Natural killer cell (primary cell): ENCODE data around the gene SCG5. TPM values are rescaled to one million over a fixed set of nuclear protein-coding genes. Genes with fewer than 3 reads are reported as not detected.

ENCODE experiments used
- ATAC-seq, 3 donors: fragments of 150-1000 bp in 2 of 3; fragments of 200-7000 bp in 1 of 3; cut with Tn5 transposase; 1 replicate in 1 of 3; 2 replicates in 2 of 3; pipeline ENCODE4 v1.10.0; 2021; ENCODE audit warnings: mild to moderate bottlenecking in 2 of 3, moderate library complexity in 2 of 3
- DNase-seq, 2 donors: peaks; one replicate each; pipeline versions ENCODE4 v3.0.0 to v3.0.0-alpha.2; 2013 to 2021; ENCODE audit warnings: mixed read lengths in 1 of 2
- H3K27ac ChIP-seq: one replicate; pipeline ENCODE4 v1.5.1; 2013; ENCODE audit warnings: mild to moderate bottlenecking, low read length
- H3K27me3 ChIP-seq: one replicate; pipeline ENCODE4 v1.6.1; 2013; ENCODE audit warnings: low read length; ENCODE audit not compliant: control insufficient read depth, insufficient read depth
- H3K36me3 ChIP-seq: one replicate; pipeline ENCODE4 v1.6.1; 2013; ENCODE audit warnings: low read length; ENCODE audit not compliant: control insufficient read depth, insufficient read depth
- H3K4me1 ChIP-seq: one replicate; pipeline ENCODE4 v1.6.1; 2013; ENCODE audit warnings: low read length; ENCODE audit not compliant: control insufficient read depth, insufficient read depth
- H3K4me3 ChIP-seq: one replicate; pipeline ENCODE4 v1.5.1; 2013; ENCODE audit warnings: low read length
- H3K9me3 ChIP-seq: one replicate; pipeline ENCODE4 v1.6.1; 2013; ENCODE audit warnings: low read length; ENCODE audit not compliant: control insufficient read depth, insufficient read depth
- H3K27ac Mint-ChIP-seq, 2 donors: one replicate each; pipeline ENCODE4 v1.8.0; 2022; ENCODE audit warnings: mild to moderate bottlenecking in 2 of 2, mixed read lengths in 2 of 2, moderate library complexity in 1 of 2
- H3K27me3 Mint-ChIP-seq, 2 donors: one replicate each; pipeline ENCODE4 v1.8.0; 2022; ENCODE audit warnings: low read depth in 2 of 2, mixed read lengths in 2 of 2
- H3K36me3 Mint-ChIP-seq: one replicate; pipeline ENCODE4 v1.8.0; 2022; ENCODE audit warnings: mixed read lengths
- H3K4me1 Mint-ChIP-seq, 2 donors: one replicate each; pipeline ENCODE4 v1.8.0; 2022; ENCODE audit warnings: mixed read lengths in 2 of 2
- H3K4me3 Mint-ChIP-seq: one replicate; pipeline ENCODE4 v1.8.0; 2022; ENCODE audit warnings: mild to moderate bottlenecking, moderate library complexity, mixed read lengths
- H3K9me3 Mint-ChIP-seq, 2 donors: one replicate each; pipeline ENCODE4 v1.8.0; 2022; ENCODE audit warnings: mixed read lengths in 2 of 2
- CTCF ChIP-seq: fragments of 200-600 bp; IDR thresholded peaks from one replicate; pipeline ENCODE4 v1.8.0; 2022; ENCODE audit warnings: antibody characterized with exemption
- WGBS: methylation state at CpG from one replicate; pipeline ENCODE4 v1.1.7; 2013; ENCODE audit warnings: missing lambda C conversion rate; ENCODE audit not compliant: insufficient coverage; 5-methylcytosine and 5-hydroxymethylcytosine counted together
- intact Hi-C: fragments of 100-400 bp; cut with micrococcal nuclease; formaldehyde crosslinking; loops from one replicate; pipeline ENCODE4 v1.14.2; 2022
- total RNA-seq, 4 donors: library from RNA; stranded (reverse); fragments of 120-200 nt in 1 of 4; gene quantifications; one replicate each; pipeline versions ENCODE4 v1.2.3 to v1.2.4, GENCODE V29; 2013 to 2022

The SCG5 gene
- total RNA-seq, 3 donors from 2014 or later (not counting 1 experiment from before 2014, with no cell fraction given), result not detected

- no peaks in the 10 kb centered on the region for H3K36me3 ChIP-seq
- TF ChIP-seq CTCF, result no peak
Observed at GRCh38 chr15:32649342-32649741, 7.8 kb downstream of the SCG5 start.

GRCh38 chr15:32651229-32651837, 9.8 kb downstream of the SCG5 start:
- H3K36me3 Mint-ChIP-seq, result no peaks in the 10 kb centered on the region
- peaks cover under 1 to 4% of the 10 kb centered on the region in 2 donors for H3K4me1 Mint-ChIP-seq
- H3K9me3 Mint-ChIP-seq, result no peaks in the 10 kb centered on the region
- H3K4me3 ChIP-seq, result no peak overlapping the region
- peak in 1 of 2 donors; percentile 64 for DNase-seq
- ATAC-seq, result peak; percentile 85 to 98 (median 98)
- no peaks in the 10 kb centered on the region for H3K4me1 ChIP-seq
- no peaks in the 10 kb centered on the region for H3K36me3 ChIP-seq
- WGBS, result 40% methylated on average over 6 of the region's 6 CpGs
- no peak overlapping the region for H3K27ac Mint-ChIP-seq
- peak; percentile 85 for TF ChIP-seq CTCF
- intact Hi-C loops, result no loop called here
- H3K27me3 ChIP-seq, result no peaks in the 10 kb centered on the region
- H3K9me3 ChIP-seq, result no peaks in the 10 kb centered on the region
- no peak overlapping the region for H3K4me3 Mint-ChIP-seq
- H3K27ac ChIP-seq, result no peak overlapping the region
- no peaks in the 10 kb centered on the region for H3K27me3 Mint-ChIP-seq

More at GRCh38 chr15:32649342-32649741, 7.8 kb downstream of the SCG5 start:
- intact Hi-C loops, result no loop called here
- ATAC-seq (no peak), DNase-seq (no peak)
- H3K9me3 Mint-ChIP-seq, result no peaks in the 10 kb centered on the region
- 93% methylated on average over 3 of the region's 5 CpGs for WGBS
- no peak overlapping the region for H3K27ac ChIP-seq
- H3K27ac Mint-ChIP-seq, result no peak overlapping the region
- H3K4me1 ChIP-seq, result no peaks in the 10 kb centered on the region
- H3K4me3 Mint-ChIP-seq, result no peak overlapping the region
- no peaks in the 10 kb centered on the region for H3K36me3 Mint-ChIP-seq
- no peak overlapping the region for H3K4me3 ChIP-seq
- H3K27me3 Mint-ChIP-seq, result no peaks in the 10 kb centered on the region
- no peaks in the 10 kb centered on the region for H3K9me3 ChIP-seq
- no peaks in the 10 kb centered on the region for H3K27me3 ChIP-seq
- H3K4me1 Mint-ChIP-seq, result peaks cover 0 to 4% of the 10 kb centered on the region in 2 donors

- Mint-ChIP-seq H3K36me3 (no peaks in the 10 kb centered on the region), H3K4me1 (peaks cover 5 to 8% of the 10 kb centered on the region in 2 donors), H3K9me3 (no peaks in the 10 kb centered on the region), H3K27ac (no peak overlapping the region), H3K27me3 (no peaks in the 10 kb centered on the region), H3K4me3 (no peak overlapping the region)
- H3K27me3 ChIP-seq, result no peaks in the 10 kb centered on the region
- intact Hi-C loops, result no loop called here
- no peak overlapping the region for H3K4me3 ChIP-seq
- H3K9me3 ChIP-seq, result no peaks in the 10 kb centered on the region
- no peaks in the 10 kb centered on the region for H3K4me1 ChIP-seq
- no peaks in the 10 kb centered on the region for H3K36me3 ChIP-seq
- ATAC-seq (no peak), DNase-seq (no peak)
- 88% methylated on average over 3 of the region's 3 CpGs for WGBS
- H3K27ac ChIP-seq, result no peak overlapping the region
- TF ChIP-seq CTCF, result no peak
Observed at GRCh38 chr15:32652178-32652577, 10.7 kb downstream of the SCG5 start.

GRCh38 chr15:32656091-32656490, 14.6 kb downstream of the SCG5 start:
- Histone ChIP-seq H3K27me3 (no peaks in the 10 kb centered on the region), H3K9me3 (no peaks in the 10 kb centered on the region), H3K4me3 (no peak overlapping the region), H3K4me1 (no peaks in the 10 kb centered on the region), H3K36me3 (no peaks in the 10 kb centered on the region), H3K27ac (no peak overlapping the region)
- Mint-ChIP-seq H3K4me1 (peaks cover 13 to 16% of the 10 kb centered on the region in 2 donors), H3K9me3 (no peaks in the 10 kb centered on the region), H3K36me3 (no peaks in the 10 kb centered on the region), H3K4me3 (no peak overlapping the region), H3K27me3 (no peaks in the 10 kb centered on the region), H3K27ac (no peak overlapping the region)
- no peak for TF ChIP-seq CTCF
- intact Hi-C loops, result no loop called here
- ATAC-seq, result no peak
- DNase-seq, result no peak
- WGBS, result 23% methylated on average over 4 of the region's 4 CpGs
